ENCODE results near the gene FANCC. TPM values are rescaled to one million over a fixed set of nuclear protein-coding genes. Genes with fewer than 3 reads are reported as not detected.

The FANCC gene
- polyA plus RNA-seq, 1 of the 3 experiments (the other 2 are of a cell fraction) = 3.5 TPM

GRCh38 chr9:95202076-95202681 is 115.3 kb downstream of the FANCC start (continued):
- no peak for TF ChIP-seq ZBTB33 (IDR thresholded peaks at IDR 0.05; ENCODE audit: borderline replicate concordance, low read depth)
- TF ChIP-seq MAX (IDR thresholded peaks at IDR 0.05; ENCODE audit: low read depth) = no peak
- no peak for TF ChIP-seq POLR2AphosphoS5 (IDR thresholded peaks at IDR 0.05; ENCODE audit: low read depth, low read length)
- no peak for TF ChIP-seq EP300 (IDR thresholded peaks at IDR 0.05; ENCODE audit: borderline replicate concordance in 1 of 2, low read depth in 1 of 2, low read length in 1 of 2)
- TF ChIP-seq NFIC (IDR thresholded peaks at IDR 0.05; ENCODE audit: borderline replicate concordance) = no peak
- TF ChIP-seq MEF2A (IDR thresholded peaks at IDR 0.05; ENCODE audit: borderline replicate concordance, low read depth) = no peak
- no peak for TF ChIP-seq RXRA (IDR thresholded peaks at IDR 0.05; ENCODE audit: borderline replicate concordance, low read depth)
- no peak for TF ChIP-seq FOSL2 (IDR thresholded peaks at IDR 0.05; ENCODE audit: borderline replicate concordance, low read depth)
- no peak for TF ChIP-seq ELF1 (IDR thresholded peaks at IDR 0.05)
- no peak for TF ChIP-seq YY1 (IDR thresholded peaks at IDR 0.05; ENCODE audit: low read depth)
- TF ChIP-seq MXI1 (IDR thresholded peaks at IDR 0.05; ENCODE audit: low read depth, low read length) = no peak

- TF ChIP-seq RCOR1 (IDR thresholded peaks at IDR 0.05; ENCODE audit: low read length) (no peak), CHD2 (IDR thresholded peaks at IDR 0.05; ENCODE audit: low read length, partially characterized antibody) (no peak), MEF2A (IDR thresholded peaks at IDR 0.05; ENCODE audit: borderline replicate concordance, low read depth) (no peak), NRF1 (IDR thresholded peaks at IDR 0.05; ENCODE audit: low read depth, low read length) (no peak), SIN3A (IDR thresholded peaks at IDR 0.05; ENCODE audit: borderline replicate concordance, low read depth, low read length) (no peak), RXRA (IDR thresholded peaks at IDR 0.05; ENCODE audit: borderline replicate concordance, low read depth) (no peak)
- Histone ChIP-seq H3K4me2 (no peak overlapping the region), H3K27ac (ENCODE audit: low read depth in 2 of 2, low read length in 1 of 2) (no peak overlapping the region), H3K4me3 (ENCODE audit: low read depth in 2 of 2, low read length in 1 of 2) (no peak overlapping the region), H3K9me2 (no peaks in the 10 kb centered on the region), H3K9me3 (no peaks in the 10 kb centered on the region), H3K79me2 (ENCODE audit: insufficient read depth) (no peaks in the 10 kb centered on the region), H3K4me1 (ENCODE audit: control insufficient read depth in 1 of 2, insufficient read depth in 2 of 2, low read depth in 1 of 2, low read length in 1 of 2) (peaks cover 28 to 35% of the 10 kb centered on the region in 2 experiments; a peak in 3 of 4 replicates), H3F3A (replicated peaks; ENCODE audit: insufficient read depth) (no peaks in the 10 kb centered on the region), H4K20me1 (ENCODE audit: insufficient read depth) (no peaks in the 10 kb centered on the region), H3K27me3 (ENCODE audit: insufficient read depth) (no peaks in the 10 kb centered on the region), H3K9ac (no peak overlapping the region), H3K36me3 (replicated peaks in 1 of 2; ENCODE audit: control insufficient read depth in 1 of 2, insufficient read depth in 2 of 2, low read length in 1 of 2) (no peaks in the 10 kb centered on the region), H2AFZ (ENCODE audit: low read depth) (no peak overlapping the region)
- ChIA-PET POLR2A (no interaction called here), CTCF (interaction anchor here (1.2 to 1.4 kb wide), 3 partner anchors 11 to 67 kb away, joined by 3 to 4 read pairs (median 3); no protein-coding TSS in a partner anchor)
- WGBS (ENCODE audit: low lambda C conversion rate) = 94% methylated on average over 4 of the region's 4 CpGs
- DNase-seq = no peak
Observed at GRCh38 chr9:95201206-95201605, 116.3 kb downstream of the FANCC start.
